GM21381 (cell line): ENCODE measurements around the gene MMP2.
A peak's percentile ranks its signal among the peaks of the same experiment; 100 is the strongest.

ENCODE experiments used
- ATAC-seq: cut with Tn5 transposase; IDR thresholded peaks from one replicate; pipeline ENCODE4 v1.9.1; 2021; ENCODE audit warnings: mild to moderate bottlenecking, moderate library complexity; ENCODE audit not compliant: unreplicated experiment

The MMP2 gene

DNA sequence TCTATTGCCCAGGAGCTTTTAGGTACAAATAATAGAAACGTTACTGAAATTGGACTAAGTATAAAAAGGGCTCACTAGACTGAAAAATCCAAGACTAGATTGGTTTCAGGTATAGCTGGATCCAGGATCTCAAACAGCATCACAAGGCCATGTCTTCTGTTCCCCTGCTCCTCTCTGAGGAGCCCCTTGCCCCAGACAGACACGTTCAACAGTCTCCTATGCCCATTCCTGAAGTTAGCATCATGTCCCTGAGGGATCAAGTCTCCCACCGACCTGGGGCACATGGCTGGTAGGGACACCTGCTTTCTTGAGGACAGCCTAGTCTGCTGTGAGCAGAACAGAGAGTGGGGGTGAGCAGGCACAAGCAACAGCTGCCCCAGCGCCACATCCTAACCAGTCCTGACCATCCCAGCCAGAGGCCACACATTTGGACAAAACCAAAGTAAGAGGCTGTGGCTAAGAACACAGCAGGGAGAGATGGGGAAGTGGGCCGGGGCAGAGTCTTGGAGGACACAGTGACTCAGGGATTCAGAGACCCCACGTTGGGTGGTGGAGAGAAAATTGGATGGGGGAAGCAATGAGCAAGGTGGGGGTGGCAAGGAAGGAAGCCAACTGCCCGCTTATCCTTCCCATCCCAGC lies 10.5 kb upstream of the MMP2 start:
- ATAC-seq, result no peak

- ATAC-seq, result no peak
Measured at GRCh38 chr16:55469821-55470532, 9.0 kb upstream of the MMP2 start.

DNA sequence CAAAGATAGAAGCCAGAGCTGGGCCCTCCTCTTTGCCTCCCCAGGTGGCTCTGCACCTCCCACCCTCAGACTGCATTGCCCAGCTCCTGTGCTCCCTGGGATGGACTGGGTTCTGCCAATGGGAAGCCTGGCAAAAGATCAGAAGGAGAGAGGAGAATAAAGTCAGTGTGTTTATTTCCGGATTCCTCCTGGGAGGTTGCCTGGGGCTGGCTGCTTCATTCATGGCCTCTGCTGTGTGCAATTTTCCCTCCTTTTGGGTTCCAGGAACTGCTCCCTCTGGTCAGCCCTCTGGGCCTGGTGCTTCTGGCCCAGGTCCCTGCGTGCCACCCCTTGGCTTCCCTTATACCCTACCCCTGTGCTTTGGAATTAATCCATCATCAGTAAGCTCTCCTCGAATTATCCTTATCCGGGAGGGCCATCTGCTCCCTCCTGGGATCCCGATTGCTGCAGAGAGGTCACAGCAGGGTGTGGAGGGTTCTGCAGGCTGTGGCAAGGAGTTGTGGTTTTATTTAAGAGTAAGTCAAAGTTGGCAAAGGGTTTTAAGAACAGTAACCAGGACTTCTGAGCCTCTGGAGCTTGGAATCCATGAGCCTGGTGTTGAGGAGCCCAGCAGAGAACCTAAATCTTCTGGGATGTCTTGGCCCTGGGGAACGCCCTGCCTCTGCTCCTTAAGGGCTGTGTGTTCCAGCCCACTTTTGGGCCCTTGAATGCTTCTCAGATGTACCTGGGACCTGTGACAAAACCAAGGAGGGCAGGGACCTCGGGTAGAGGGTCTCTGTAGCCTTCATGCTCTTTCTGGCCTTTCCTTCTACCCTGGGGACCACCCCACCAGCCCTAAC lies 8.2 kb upstream of the MMP2 start:
- ATAC-seq, result no peak

- peak; percentile 70 for ATAC-seq
Measured at GRCh38 chr16:55471448-55472097, 7.4 kb upstream of the MMP2 start.

GRCh38 chr16:55473587-55473986 lies 5.4 kb upstream of the MMP2 start:
- no peak for ATAC-seq

GRCh38 chr16:55474821-55475220 lies 4.2 kb upstream of the MMP2 start:
- ATAC-seq, result no peak

DNA sequence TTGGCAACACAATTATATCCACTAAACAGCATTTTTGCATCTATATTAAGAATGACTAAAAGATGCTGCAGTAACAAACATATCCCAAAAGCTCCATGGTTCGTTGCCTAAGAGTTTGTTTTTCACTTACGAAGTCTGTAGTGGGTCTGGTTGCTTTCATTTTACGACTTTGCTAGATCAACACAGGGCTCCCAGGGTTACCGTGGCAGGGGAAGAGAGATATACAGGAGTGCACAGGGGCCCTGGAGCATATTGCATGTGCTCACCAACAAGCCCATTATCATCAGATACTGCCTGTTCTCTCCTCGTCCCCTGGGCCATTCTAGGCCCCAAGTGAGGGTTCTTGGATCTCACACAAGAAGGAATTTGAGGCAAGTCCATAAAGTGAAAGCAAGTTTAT lies 3.1 kb upstream of the MMP2 start:
- no peak for ATAC-seq

DNA sequence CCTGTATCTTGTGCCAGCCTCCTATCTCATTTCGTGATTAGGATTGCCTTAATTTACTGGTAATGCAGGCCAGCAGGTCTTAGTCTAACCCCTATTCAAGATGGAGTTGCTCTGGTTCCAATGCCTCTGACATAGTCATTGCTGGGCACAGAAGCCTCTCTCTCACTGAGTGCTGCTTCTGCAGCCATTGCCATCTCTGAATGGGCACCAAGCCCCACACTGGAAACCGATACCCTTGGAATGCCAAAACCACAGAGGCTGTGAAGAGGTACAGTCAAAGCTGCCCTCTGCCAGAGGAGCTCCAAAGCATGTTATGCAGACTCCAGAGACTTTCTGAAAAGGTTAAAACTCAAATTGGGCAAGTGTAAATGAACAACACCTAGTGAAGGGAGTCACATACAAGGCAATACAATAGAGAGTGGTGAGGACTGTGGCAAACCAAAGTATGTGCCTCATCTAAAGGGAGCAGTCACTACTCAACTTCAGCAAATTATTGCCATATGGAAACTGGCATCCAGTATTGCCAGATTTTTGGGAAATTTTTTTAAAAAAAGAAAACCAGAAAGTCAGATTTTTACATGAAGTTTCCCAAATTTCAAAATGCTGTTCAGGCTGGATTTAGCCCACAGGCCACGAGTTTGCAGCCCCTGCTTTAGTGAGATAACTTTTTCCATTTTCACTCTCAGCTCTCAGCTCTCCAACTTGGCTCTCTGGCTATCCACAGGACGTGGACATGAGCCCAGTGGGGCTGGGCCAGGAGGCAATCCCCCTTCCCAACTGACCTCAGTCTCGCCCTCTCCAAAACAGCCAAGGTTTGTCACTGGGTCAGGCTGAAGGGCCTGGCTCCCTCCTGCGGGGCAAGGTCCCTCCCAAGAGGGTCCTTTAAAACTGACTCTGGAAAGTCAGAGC lies 2.1 kb upstream of the MMP2 start:
- ATAC-seq, result no peak

DNA sequence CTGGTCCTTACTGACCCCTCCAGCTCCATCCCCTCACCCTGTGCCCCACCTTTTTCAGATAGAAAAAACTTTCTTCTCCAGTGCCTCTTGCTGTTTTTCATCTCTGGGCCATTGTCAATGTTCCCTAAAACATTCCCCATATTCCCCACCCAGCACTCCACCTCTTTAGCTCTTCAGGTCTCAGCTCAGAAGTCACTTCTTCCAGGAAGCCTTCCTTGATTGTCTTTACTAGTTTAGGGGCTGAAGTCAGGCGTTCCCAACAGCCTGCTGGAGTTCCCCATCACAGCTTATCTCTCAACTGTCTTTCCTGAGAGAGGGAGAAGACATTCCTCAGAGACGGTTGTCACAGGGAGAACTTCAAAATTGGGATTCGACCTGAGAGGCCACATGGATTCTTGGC lies 1.3 kb upstream of the MMP2 start:
- no peak for ATAC-seq

DNA sequence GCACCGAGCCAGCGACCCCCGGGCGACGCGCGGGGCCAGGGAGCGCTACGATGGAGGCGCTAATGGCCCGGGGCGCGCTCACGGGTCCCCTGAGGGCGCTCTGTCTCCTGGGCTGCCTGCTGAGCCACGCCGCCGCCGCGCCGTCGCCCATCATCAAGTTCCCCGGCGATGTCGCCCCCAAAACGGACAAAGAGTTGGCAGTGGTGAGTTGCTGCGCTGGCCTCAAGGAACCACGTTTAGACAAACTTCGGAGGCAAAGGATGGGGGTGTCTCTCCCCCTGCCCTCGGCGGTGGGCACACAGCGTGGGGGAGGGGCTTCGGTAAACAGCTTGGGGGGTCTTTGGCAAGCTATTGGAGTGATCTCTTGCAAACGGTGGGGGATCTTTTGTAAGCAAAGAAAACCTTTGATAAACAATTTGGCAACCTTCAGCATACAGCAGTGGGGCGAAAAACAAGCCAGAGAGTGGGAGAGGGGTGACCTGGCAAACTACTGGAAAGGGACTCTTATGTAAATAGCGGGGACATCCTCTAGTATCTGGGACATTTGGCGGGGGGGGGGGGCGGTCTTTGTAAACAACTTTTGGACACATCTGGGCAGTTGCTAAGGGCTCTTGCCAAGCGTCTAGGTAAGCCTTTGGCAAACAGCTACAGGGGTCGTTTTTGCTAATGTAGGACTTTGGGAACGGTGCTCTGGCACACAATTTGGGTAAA lies 587 bp downstream of the MMP2 start:
- ATAC-seq, result no peak

DNA sequence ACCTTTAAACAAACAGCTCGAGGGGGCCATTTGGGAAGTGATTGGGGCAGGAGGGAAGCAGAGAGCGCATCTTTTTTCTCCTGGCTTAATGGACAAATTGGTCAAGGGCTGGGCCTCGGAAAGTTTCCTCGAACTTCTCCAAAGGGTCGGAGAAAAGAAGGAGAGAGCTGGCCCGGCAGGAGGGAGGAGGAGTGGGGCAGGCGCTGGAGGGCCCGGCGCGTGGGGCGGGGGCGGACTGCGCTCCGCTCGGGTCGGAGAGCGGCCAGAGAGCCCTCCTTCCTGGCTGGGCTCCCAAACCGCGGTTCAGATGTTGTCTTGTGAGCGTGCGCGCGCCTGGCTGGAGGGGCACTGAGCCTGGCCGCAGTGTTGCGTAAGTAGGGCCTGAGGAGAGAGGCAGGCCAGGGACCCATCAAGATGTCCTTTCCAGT lies 1.2 kb downstream of the MMP2 start:
- no peak for ATAC-seq

GRCh38 chr16:55481023-55481422 lies 2.0 kb downstream of the MMP2 start:
- no peak for ATAC-seq

DNA sequence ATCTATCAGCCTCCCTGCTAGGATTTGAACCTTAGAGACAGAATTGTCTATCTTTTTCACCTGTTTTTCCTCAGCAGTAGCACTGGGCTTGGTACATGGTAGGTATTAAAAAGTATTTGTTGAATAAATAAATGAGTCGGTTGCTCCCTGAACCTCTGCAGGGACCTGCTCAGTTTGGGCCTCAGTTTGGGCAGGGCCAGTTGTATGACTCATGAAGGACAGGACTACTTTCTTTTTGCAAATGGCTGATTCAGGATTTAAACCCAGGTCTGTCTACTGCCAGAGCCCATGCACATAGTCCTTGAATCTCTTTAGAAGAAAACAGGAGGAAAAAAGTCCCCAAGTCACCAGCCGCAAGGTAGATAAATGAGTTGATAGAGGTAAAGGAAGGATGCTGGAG lies 3.1 kb downstream of the MMP2 start:
- no peak for ATAC-seq

GRCh38 chr16:55487048-55487803 lies 8.2 kb downstream of the MMP2 start:
- ATAC-seq, result no peak

DNA sequence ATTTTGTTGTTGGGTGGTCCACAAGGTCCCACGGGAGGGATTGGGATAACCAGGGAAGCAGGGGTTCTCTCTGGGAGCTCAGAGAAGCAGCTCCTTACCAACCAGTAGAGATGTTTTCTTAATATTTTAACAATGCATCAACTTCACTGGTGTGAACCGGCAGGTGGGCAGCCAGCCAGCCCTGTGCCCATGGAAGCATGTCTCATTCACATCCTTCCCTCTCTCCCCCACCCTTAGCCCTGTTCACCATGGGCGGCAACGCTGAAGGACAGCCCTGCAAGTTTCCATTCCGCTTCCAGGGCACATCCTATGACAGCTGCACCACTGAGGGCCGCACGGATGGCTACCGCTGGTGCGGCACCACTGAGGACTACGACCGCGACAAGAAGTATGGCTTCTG lies 9.3 kb downstream of the MMP2 start:
- ATAC-seq, result no peak

DNA sequence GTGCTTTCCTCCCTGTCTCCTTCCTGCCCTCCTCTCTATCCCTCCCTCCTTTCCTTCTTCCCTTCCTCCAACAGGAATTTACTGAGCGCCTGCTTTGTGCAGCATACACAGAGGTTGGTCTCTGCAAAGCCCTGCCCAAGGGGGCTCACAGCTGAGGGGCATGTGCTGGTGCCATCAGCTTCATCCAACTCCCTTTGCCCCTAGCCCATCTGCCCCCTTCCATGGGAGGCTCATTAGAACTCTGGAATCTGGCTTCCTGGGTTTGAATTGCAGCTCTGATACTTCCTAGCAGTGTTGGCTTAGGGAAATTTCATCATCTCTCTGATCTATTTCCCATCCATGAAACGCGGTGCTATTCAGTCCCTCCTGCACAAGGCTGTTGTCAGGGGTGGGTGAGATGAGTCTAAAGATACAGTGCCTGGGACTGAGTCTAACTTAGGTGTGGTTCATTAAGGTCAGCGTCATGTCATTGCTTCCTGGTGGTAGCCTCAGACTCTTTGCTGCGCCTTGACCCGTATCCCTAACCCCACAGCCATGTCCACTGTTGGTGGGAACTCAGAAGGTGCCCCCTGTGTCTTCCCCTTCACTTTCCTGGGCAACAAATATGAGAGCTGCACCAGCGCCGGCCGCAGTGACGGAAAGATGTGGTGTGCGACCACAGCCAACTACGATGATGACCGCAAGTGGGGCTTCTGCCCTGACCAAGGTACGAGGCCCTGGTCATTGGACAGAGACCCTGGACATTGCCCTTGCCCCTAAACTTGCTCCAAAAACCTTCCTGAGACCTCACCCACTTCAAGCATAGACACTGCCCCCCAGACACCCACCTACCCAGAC lies 10.3 kb downstream of the MMP2 start:
- no peak for ATAC-seq

- no peak for ATAC-seq
Measured at GRCh38 chr16:55489956-55490265, 10.9 kb downstream of the MMP2 start.

DNA sequence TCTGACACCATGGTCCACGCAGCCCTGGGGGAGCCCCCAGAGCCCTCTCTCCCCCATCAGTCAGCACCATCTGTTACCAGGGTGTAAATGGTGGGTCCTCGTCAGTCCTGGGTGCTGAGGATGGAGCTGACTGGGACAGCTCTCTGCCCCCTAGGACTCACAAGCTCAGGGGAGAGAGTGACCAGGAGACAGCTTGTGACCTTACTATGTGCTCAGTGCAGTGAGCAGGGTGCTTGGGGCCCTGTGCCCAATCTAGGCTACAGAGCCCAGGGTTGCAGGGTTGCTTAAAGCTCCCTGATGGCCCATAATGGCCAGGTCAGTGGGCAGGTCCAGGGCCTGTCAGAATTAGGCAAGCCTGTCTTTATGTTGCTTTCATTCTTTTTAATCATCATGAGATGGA lies 11.3 kb downstream of the MMP2 start:
- ATAC-seq, result no peak
